ENCODE data around the gene SYT8.

SYT8 gene

GRCh38 chr11:1825785-1826451 is 8.9 kb upstream of the SYT8 start:
- Histone ChIP-seq H3K27me3 (no peaks in the 10 kb centered on the region; the same call in 1 of the 2 replicates), H3K9me3 (no peaks in the 10 kb centered on the region), H3K36me3 (no peaks in the 10 kb centered on the region), H3K4me1 (peaks cover 10% of the 10 kb centered on the region), H3K4me3 (ENCODE audit: low read depth, low read length) (no peak overlapping the region)
- DNase-seq: no peak
- TF ChIP-seq CTCF (IDR thresholded peaks at IDR 0.05; ENCODE audit: low read depth, low read length): no peak

- peak; percentile 41 for DNase-seq
- no peaks in the 10 kb centered on the region; the same call in 1 of the 2 replicates for H3K27me3 ChIP-seq
- TF ChIP-seq CTCF (IDR thresholded peaks at IDR 0.05; ENCODE audit: low read depth, low read length): peak; percentile 40
Observed at GRCh38 chr11:1826552-1827094, 8.2 kb upstream of the SYT8 start.

GRCh38 chr11:1827095-1827813 is 7.5 kb upstream of the SYT8 start:
- peaks cover 10% of the 10 kb centered on the region for H3K4me1 ChIP-seq
- peak; percentile 73 for DNase-seq
- no peaks in the 10 kb centered on the region for H3K9me3 ChIP-seq
- TF ChIP-seq CTCF (IDR thresholded peaks at IDR 0.05; ENCODE audit: low read depth, low read length): no peak
- H3K36me3 ChIP-seq: no peaks in the 10 kb centered on the region
- no peaks in the 10 kb centered on the region; the same call in 1 of the 2 replicates for H3K27me3 ChIP-seq
- no peak overlapping the region for H3K4me3 ChIP-seq (ENCODE audit: low read depth, low read length)

More at GRCh38 chr11:1826552-1827094, 8.2 kb upstream of the SYT8 start:
- H3K9me3 ChIP-seq: no peaks in the 10 kb centered on the region
- peaks cover 10% of the 10 kb centered on the region for H3K4me1 ChIP-seq
- no peaks in the 10 kb centered on the region for H3K36me3 ChIP-seq
- no peak overlapping the region for H3K4me3 ChIP-seq (ENCODE audit: low read depth, low read length)

- Histone ChIP-seq H3K36me3 (no peaks in the 10 kb centered on the region), H3K9me3 (no peaks in the 10 kb centered on the region), H3K4me3 (ENCODE audit: low read depth, low read length) (no peak overlapping the region), H3K4me1 (peaks cover 10% of the 10 kb centered on the region), H3K27me3 (no peaks in the 10 kb centered on the region; the same call in 1 of the 2 replicates)
- DNase-seq: no peak
- no peak for TF ChIP-seq CTCF (IDR thresholded peaks at IDR 0.05; ENCODE audit: low read depth, low read length)
Observed at GRCh38 chr11:1827931-1828330, 6.9 kb upstream of the SYT8 start.

GRCh38 chr11:1828542-1828941 is 6.2 kb upstream of the SYT8 start:
- TF ChIP-seq CTCF (IDR thresholded peaks at IDR 0.05; ENCODE audit: low read depth, low read length): no peak
- no peak for DNase-seq

More at GRCh38 chr11:1828542-1828941, 6.2 kb upstream of the SYT8 start:
- Histone ChIP-seq H3K9me3 (no peaks in the 10 kb centered on the region), H3K4me3 (ENCODE audit: low read depth, low read length) (no peak overlapping the region), H3K4me1 (peaks cover 10% of the 10 kb centered on the region), H3K27me3 (no peaks in the 10 kb centered on the region; the same call in 1 of the 2 replicates), H3K36me3 (no peaks in the 10 kb centered on the region)

Measured in BE2C (cell line).